Activated T-helper 1 cell treated with anti-CD3 and anti-CD28 coated beads, Interleukin-2, amount 50 U/mL, for 16 hours (primary cell): ENCODE measurements around the gene LMNB1.
"Not testable (repeated sequence)": the region's sequence is repeated elsewhere in the genome, so short reads cannot be mapped to it uniquely, and the experiment has no call there.

ENCODE experiments used
- DNase-seq, 2 donors: peaks; one replicate each; pipeline ENCODE4 v3.0.0-alpha.2; 2020; ENCODE audit warnings: low read depth in 1 of 2, low spot score in 1 of 2

LMNB1 gene

GRCh38 chr5:126826619-126827215, 49.8 kb downstream of the LMNB1 start:
- DNase-seq: no peak

GRCh38 chr5:126829098-126829497, 52.2 kb downstream of the LMNB1 start:
- DNase-seq: no peak

- DNase-seq: no peak
Measured at GRCh38 chr5:126830061-126830460, 53.1 kb downstream of the LMNB1 start.

DNA sequence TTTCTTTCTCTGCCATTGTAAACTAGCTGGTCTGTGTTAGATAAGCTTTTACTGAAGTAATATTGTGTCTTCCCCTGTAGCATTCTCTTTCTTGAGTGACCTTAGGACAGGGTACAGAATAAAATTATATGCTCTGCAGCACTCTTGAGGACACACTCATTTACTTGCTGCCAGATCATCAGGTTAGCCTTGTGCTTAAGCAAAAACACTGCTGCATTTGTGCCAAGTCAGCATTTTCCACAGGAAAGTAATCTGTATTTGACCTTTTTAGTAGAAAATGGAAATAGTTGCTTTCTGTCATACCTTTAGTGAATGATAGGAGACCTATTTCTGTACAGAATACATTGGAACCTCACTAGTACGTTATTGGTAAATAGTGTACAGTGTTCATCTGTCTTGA, 54.2 kb downstream of the LMNB1 start:
- DNase-seq: no peak

DNA sequence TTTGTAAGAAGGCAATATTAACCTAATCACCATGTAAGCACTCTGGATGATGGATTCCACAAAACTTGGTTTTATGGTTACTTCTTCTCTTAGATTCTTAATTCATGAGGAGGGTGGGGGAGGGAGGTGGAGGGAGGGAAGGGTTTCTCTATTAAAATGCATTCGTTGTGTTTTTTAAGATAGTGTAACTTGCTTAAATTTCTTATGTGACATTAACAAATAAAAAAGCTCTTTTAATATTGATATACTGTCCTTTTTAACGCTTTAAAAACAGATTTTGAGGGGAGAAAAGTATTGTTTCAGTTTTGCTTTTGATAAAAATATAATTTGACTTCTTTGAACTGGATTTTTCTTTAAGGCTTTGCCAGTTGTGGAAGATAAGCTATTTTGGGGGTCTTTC, 59.8 kb downstream of the LMNB1 start:
- DNase-seq: no peak

DNA sequence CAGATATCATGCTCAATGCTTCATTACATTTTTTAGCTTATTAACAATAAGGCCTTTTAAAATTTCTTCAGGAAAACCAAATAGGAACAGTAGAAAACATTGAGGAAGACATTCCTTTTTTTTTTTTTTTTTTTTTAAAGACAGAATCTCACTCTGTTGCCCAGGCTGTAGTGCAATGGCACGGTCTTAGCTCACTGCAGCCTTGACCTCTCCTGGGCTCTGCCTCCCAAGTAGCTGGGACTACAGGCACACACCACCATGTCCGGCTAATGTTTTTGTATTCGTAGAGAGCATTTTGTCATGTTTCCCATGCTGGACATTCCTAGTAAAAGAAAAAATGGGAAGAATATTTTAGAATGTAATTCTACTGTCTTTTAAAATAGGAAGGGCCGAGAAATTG, 60.3 kb downstream of the LMNB1 start:
- DNase-seq: no peak

- DNase-seq: no peak
Measured at GRCh38 chr5:126837906-126838539, 61.1 kb downstream of the LMNB1 start.

DNA sequence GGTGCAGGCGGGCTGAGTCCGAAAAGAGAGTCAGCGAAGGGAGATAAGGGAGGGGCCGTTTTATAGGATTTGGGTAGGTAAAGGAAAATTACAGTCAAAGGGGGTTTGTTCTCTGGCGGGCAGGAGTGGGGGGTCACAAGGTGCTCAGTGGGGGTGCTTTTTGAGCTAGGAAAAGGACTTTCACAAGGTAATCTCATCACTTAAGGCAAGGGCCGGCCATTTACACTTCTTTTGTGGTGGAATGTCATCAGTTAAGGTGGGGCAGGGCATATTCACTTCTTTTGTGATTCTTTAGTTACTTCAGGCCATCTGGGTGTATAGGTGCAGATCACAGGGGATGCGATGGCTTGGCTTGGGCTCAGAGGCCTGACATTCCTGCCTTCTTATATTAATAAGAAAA, 62.5 kb downstream of the LMNB1 start:
- DNase-seq: not testable (repeated sequence)

- not testable (repeated sequence) for DNase-seq
Measured at GRCh38 chr5:126843375-126843774, 66.4 kb downstream of the LMNB1 start.

DNA sequence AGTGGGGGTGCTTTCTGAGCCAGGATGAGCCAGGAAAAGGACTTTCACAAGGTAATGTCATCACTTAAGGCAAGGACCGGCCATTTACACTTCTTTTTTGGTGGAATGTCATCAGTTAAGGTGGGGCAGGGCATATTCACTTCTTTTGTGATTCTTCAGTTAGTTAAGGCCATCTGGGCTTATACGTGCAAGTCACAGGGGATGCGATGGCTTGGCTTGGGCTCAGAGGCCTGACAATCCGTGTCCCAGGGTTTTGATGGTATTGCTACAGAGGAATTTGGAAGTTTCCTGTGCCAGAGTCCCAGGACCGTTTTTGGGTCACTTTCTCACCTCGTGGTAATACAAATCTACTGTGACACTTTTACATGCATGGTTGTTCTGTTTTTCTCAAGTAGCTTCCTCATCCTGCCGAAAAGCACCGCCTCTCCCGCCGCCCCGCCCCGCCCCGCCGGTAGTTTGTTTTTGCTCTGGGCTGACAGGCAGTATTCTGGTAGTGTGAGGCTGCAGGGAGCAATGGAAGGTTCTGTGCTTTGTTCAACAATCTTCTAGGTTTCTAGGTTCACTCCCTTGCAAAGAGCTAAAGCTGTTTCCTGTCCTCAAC, 68.6 kb downstream of the LMNB1 start:
- DNase-seq: peak; percentile 17 to 45

DNA sequence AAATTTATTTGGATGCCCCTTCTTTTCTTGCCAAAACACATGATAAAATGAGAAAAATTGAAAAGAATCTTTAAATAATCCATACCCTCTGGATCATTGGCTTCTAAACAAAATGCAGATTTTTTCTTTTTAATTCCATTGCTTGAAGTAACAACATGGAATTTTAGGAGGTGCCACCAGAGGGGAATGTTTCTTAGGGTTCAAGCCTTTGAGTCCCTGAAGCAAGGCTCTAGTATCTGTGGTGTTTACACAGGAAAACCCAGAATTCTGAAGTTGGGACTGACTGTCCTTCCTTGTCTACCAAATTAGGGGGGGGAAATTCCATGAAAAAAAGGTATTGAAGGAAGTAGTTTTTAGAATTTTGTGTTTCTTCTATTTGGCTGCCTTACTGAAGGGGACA, 69.4 kb downstream of the LMNB1 start:
- no peak for DNase-seq

GRCh38 chr5:126846744-126847455, 70.0 kb downstream of the LMNB1 start:
- DNase-seq: no peak

- no peak for DNase-seq
Measured at GRCh38 chr5:126847456-126847820, 70.5 kb downstream of the LMNB1 start.

- DNase-seq: no peak
Measured at GRCh38 chr5:126847826-126848251, 70.9 kb downstream of the LMNB1 start.

DNA sequence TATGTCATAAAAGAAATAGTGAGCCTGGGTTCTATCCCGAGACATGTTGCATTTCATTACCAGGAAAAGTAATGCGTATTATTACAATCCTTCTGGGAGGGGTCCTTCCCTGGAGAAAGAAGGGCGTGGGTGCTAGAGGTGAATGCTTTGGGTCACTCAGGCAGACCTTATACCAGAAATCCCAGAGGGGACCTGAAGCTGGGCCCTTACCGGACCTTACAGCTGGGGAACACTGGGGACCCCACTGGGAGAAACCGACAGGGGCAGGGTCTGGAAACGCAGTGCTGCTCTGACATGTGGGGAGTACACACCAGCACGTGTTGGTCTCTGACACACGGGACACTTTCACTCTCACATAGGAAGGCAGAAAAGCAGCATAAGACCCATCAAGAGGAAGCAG, 71.3 kb downstream of the LMNB1 start:
- no peak for DNase-seq

DNA sequence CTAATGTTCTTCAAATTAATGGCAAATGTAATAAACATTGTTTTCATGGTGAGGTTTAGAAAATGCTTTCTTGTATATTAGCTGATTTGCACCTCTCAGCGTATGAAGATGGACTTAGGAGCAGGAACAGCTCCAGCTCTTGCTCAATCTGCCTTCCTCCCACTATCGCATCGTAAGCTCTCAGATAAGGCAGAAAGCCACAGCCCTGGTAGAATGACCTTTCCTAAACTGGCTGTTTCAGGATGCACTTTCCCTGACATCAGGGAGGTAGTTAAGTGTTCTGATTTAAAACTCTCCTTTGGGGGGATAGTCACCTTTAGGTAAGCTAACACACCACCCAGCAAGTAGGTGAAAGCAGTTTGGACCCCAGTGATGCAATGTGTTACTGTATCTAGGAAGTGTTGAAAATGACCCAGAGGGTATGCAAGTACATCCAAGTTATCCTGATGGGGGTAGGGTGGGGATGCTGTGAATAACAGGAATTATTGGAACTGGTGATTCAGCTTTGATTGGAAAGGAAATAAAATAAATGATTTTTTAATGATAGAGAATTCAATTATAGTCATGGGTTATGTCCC, 72.3 kb downstream of the LMNB1 start:
- no peak for DNase-seq

DNA sequence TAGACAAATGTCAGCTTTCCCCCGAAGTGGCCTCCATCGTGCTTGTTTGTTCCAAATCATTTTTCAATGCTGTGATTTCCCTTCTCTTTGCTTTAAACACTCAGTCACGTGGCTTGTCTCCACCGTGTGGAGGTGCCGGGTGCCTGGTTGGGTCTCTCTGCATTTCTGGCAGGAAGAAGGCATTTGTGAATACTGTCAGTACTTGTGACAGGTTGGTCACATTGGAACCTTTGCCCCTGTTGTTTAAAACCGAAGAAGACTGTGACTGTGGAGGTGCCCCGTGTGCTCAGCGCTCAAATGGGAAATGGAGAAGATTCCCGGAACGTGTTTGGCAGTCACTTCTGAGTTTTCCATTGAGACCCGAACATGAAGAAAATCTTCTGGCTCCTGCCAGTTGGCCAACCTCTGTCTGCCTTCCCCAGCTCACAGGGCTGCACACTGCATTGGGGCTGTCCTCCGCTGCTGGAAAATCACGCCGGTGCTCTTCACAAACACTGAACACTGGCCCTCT, 74.6 kb downstream of the LMNB1 start:
- DNase-seq: no peak

DNA sequence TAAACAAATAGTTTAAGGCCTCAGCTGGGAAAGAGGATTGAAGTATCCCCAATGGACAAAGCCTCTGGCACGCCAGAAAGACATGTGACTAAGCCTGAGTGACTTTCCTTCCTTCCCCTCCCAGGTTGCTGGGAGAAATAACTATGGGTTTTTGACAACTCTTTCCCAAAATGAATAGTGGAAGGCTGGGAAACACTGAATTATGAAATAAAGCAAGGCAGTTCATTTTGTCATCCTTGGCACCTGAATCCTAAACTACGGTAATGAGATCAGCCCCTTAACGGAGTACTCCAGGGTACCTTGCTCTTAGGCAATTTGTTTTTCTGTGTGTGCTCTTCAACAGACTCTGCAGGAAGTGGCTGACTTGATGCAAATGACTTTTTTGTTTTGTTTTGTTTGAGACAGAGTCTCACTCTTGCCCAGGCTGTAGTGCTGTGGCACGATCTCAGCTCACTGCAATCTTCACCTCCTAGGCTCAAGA, 75.2 kb downstream of the LMNB1 start:
- DNase-seq: no peak

DNA sequence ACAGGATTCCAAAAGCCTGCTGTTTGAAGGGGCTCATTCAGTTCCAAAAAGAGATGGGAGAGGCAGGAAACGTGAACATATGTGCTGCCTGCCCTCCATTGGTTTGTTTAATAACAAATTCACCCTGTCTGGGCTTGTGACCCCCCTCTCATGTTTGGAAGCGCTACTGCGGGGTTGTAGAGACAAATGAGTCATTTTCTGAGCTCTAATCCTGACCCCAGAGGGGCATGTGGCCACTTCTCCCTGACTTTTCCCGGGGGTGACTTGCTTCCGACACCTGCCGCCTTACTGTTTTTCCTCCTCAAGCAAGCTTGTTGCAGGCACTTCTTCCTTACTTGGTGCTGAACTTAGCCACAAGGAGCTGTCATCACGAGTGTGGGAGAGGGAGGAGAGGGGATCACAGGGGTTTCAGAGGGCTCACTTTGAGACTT, 75.9 kb downstream of the LMNB1 start:
- DNase-seq: no peak

DNA sequence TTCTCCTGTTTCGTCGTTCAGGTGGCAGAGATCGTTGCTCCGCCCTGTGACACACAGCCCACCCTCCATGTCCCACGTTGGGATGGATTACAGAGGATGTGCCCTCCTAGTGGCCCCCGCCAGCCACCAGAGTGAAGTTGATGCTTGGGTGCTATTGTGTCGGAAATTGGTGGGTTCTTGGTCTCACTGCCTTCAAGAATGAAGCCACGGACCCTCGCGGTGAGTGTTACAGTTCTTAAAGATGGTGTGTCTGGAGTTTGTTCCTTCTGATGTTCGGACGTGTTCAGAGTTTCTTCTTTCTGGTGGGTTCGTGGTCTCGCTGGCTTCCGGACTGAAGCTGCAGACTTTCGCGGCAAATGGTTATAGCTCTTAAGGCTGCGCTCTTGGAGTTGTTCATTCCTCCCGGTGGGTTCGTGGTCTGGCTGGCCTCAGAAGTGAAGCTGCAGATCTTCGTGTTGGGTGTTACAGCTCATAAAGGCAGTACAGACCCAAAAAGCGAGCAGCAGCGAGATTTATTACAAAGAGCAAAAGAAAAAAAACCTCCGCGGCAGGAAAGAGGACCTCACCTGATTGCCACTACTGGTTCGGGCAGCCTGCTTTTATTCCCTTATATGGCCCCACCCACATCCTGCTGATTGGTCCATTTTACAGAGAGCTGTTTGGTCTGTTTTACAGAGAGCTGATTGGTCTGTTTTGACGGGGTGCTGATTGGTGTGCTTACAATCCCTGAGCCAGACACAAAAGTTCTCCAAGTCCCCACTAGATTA, 76.8 kb downstream of the LMNB1 start:
- DNase-seq: not testable (repeated sequence)
